Measurements from ENCODE around the gene TESK2. TPM values are rescaled to one million over a fixed set of nuclear protein-coding genes. Genes with fewer than 3 reads are reported as not detected.
A peak's percentile ranks its signal among the peaks of the same experiment; 100 is the strongest.

The TESK2 gene
- total and polyA plus RNA-seq, 2 of the 8 experiments (the other 6 are each of a cell fraction or from before 2014, with no cell fraction given): 10.8 to 12.6 TPM

DNA sequence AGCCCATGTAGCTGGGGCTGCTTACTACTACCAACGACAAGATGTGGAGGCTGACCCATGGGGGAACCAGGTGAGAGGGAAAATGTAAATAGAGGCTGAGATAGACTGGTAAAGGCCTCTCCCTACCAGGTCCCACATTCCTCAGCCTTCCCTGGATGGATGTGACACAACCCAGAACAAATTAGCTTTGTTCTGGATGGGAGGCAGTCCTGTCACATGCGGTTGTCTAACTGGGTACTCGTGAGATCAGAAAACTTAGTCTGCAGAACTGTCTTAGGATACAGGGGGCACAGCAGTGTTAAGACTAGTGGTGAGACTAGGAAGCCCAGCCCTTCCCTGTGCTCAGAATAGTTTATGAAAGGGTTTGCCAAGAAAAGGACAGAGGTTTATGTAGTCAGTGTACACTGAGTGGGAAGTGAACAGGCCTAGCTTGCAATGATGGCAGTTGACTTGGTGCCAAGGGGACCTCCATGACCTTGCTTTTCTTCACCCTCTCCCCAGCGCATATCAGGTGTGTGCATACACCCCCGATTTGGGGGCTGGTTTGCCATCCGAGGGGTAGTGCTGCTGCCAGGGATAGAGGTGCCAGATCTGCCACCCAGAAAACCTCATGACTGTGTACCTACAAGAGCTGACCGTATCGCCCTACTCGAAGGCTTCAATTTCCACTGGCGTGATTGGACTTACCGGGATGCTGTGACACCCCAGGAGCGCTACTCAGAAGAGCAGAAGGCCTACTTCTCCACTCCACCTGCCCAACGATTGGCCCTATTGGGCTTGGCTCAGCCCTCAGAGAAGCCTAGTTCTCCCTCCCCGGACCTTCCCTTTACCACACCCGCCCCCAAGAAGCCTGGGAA, 17.6 kb upstream of the TESK2 start (continued):
- TF ChIP-seq POLR2A (IDR thresholded peaks at IDR 0.05; ENCODE audit: control extremely low read depth in 1 of 2, low read depth in 2 of 2, low read length in 2 of 2) (peak in 1 of 2 experiments; percentile 80; a peak in 2 of 3 replicates), RAD21 (IDR thresholded peaks at IDR 0.05 in 1 of 2, conservative IDR thresholded peaks at IDR 0.05 in 1 of 2; ENCODE audit: low read depth in 2 of 2, low read length in 2 of 2) (peak in 1 of 2 experiments; percentile 9; a peak in 1 of 4 replicates), POU5F1 (IDR thresholded peaks at IDR 0.05; ENCODE audit: low read depth, low read length) (no peak), CBX8 (IDR thresholded peaks at IDR 0.05; ENCODE audit: borderline replicate concordance, low read depth, low read length) (no peak), CTBP2 (IDR thresholded peaks at IDR 0.05; ENCODE audit: borderline replicate concordance, insufficient read depth, insufficient read length, low read length) (no peak), GABPA (IDR thresholded peaks at IDR 0.05; ENCODE audit: borderline replicate concordance, insufficient read depth, low read length) (no peak), GTF2F1 (IDR thresholded peaks at IDR 0.05; ENCODE audit: borderline replicate concordance, low read depth, low read length) (no peak), RFX5 (IDR thresholded peaks at IDR 0.05; ENCODE audit: borderline replicate concordance, low read depth, low read length) (no peak), SIN3A (conservative IDR thresholded peaks at IDR 0.05 in 1 of 2, IDR thresholded peaks at IDR 0.05 in 1 of 2; ENCODE audit: low read depth in 1 of 2, low read length in 2 of 2) (no peak)
